Ishikawa (cell line): ENCODE measurements around the gene KCNH2.

Experiments
- EP300 ChIP-seq: IDR thresholded peaks from 2 replicates; pipeline ENCODE4 v1.6.1; 2012; ENCODE audit warnings: borderline replicate concordance
- REST ChIP-seq: IDR thresholded peaks from 2 replicates; pipeline ENCODE4 v1.6.1; 2012; ENCODE audit warnings: low read depth, mild to moderate bottlenecking
- TAF1 ChIP-seq: IDR thresholded peaks from 2 replicates; pipeline ENCODE4 v1.6.1; 2012; ENCODE audit warnings: low read depth, mild to moderate bottlenecking
- TCF12 ChIP-seq: IDR thresholded peaks from 2 replicates; pipeline ENCODE4 v1.6.1; 2012; ENCODE audit warnings: low read depth
- TEAD4 ChIP-seq: IDR thresholded peaks from 2 replicates; pipeline ENCODE4 v1.6.1; 2012

DNA sequence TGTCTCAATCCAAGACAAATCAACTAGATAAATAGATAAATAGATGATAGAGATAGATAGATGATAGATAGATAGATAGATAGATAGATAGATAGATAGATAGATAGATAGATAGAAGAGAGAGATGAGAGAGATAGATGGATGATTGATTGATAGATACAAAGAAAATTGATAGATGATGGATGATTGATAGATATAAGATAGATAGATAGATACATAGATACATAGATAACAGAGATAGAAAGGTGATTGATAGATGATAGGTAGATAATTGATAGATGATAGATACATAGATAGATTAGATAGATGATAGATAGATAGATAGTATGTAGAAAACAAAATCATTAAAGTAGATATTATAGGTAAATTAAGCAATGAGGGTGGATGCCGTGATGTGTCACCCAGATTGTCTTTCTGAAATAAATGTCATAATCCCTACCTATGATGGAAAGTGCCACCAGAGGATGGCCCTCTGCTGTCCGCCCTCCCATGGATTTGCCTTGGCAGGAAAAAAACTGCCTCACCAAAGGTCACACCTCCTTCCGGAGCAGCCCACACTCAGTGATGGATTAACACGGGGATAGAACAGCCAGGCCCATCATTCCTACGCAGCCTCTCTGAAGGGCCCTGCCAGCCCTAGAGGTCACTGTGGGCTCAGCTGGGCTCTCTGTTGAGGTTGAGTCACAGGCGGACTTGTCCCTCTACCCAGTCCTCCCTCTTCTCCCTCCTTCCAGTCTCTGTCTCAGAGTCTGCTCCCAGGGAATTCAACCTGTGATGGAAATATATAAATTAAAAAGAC lies 50.8 kb downstream of the KCNH2 start:
- TF ChIP-seq EP300 (no peak), TEAD4 (no peak), REST (no peak), TAF1 (no peak), TCF12 (no peak)
